Neural cell (in vitro differentiated cells): Measurements from ENCODE around the gene LDLRAD4. TPM values are rescaled to one million over a fixed set of nuclear protein-coding genes. Genes with fewer than 3 reads are reported as not detected.
A peak's percentile ranks its signal among the peaks of the same experiment; 100 is the strongest.

ENCODE experiments used
- H2AFZ ChIP-seq: fragments of 200-600, 300-800 bp; sonication (generic), shearing (Covaris generic); 2 replicates; pipeline ENCODE4 v1.6.0; 2014; ENCODE audit warnings: low read depth, mild to moderate bottlenecking, antibody characterized with exemption, low read length, moderate library complexity
- H3F3A ChIP-seq: fragments of 200-600 bp; shearing (Covaris generic); 2 replicates; pipeline ENCODE4 v1.6.1; 2016; ENCODE audit warnings: mild to moderate bottlenecking, moderate library complexity, mixed read lengths, antibody characterized with exemption, low read length; ENCODE audit not compliant: insufficient read depth, poor library complexity, severe bottlenecking
- H3K27ac ChIP-seq: fragments of 200-600, 300-800 bp; sonication (generic), shearing (Covaris generic); 2 replicates; pipeline ENCODE4 v1.5.1; 2014; ENCODE audit warnings: mild to moderate bottlenecking, low read length, moderate library complexity
- H3K27me3 ChIP-seq: fragments of 300-800, 200-600 bp; sonication (generic), shearing (Covaris generic); 2 replicates; pipeline ENCODE4 v1.6.0; 2014; ENCODE audit warnings: mild to moderate bottlenecking, low read depth, low read length, moderate library complexity; ENCODE audit not compliant: insufficient read depth
- H3K36me3 ChIP-seq: fragments of 300-800, 200-600 bp; sonication (generic), shearing (Covaris generic); 2 replicates; pipeline ENCODE4 v1.5.1; 2014; ENCODE audit warnings: mild to moderate bottlenecking, antibody characterized with exemption, low read length, moderate library complexity; ENCODE audit not compliant: insufficient read depth
- H3K4me2 ChIP-seq: fragments of 300-800, 200-600 bp; sonication (generic), shearing (Covaris generic); 2 replicates; pipeline ENCODE4 v1.6.0; 2014; ENCODE audit warnings: mild to moderate bottlenecking, low read length
- H3K4me3 ChIP-seq: fragments of 300-800, 200-600 bp; sonication (generic), shearing (Covaris generic); 2 replicates; pipeline ENCODE4 v1.5.1; 2014; ENCODE audit warnings: mild to moderate bottlenecking, low read length, moderate library complexity
- H3K79me2 ChIP-seq: fragments of 200-600 bp; shearing (Covaris generic); replicated peaks from 2 replicates; pipeline ENCODE4 v1.6.0; 2014; ENCODE audit warnings: mild to moderate bottlenecking, low read length, moderate library complexity; ENCODE audit not compliant: insufficient read depth
- H3K9ac ChIP-seq: fragments of 300-800, 200-600 bp; sonication (generic), shearing (Covaris generic); 2 replicates; pipeline ENCODE4 v1.6.1; 2016; ENCODE audit warnings: mild to moderate bottlenecking, low read length, mixed read lengths
- H3K9me2 ChIP-seq: fragments of 200-600 bp; shearing (Covaris generic); 2 replicates; pipeline ENCODE4 v1.6.1; 2016; ENCODE audit warnings: mild to moderate bottlenecking, low read length, mixed read lengths; ENCODE audit not compliant: insufficient read depth
- H3K9me3 ChIP-seq: fragments of 200-600, 300-800 bp; sonication (generic), shearing (Covaris generic); 2 replicates; pipeline ENCODE4 v1.6.1; 2016; ENCODE audit warnings: mild to moderate bottlenecking, mixed run types, low read length, moderate library complexity, mixed read lengths
- H4K20me1 ChIP-seq: fragments of 200-600 bp; shearing (Covaris generic); 2 replicates; pipeline ENCODE4 v1.6.1; 2016; ENCODE audit warnings: mild to moderate bottlenecking, mixed run types; ENCODE audit not compliant: insufficient read depth
- EP300 ChIP-seq: fragments of 450-650 bp; conservative IDR thresholded peaks from 2 replicates; pipeline ENCODE4 v1.6.1; 2014; ENCODE audit warnings: antibody characterized with exemption, mild to moderate bottlenecking, moderate library complexity; ENCODE audit not compliant: poor library complexity, severe bottlenecking
- EZH2 ChIP-seq: fragments of 200-600, 300-800 bp; shearing (Covaris generic), sonication (generic); IDR thresholded peaks from 2 replicates; pipeline ENCODE4 v1.6.1; 2014; ENCODE audit warnings: antibody characterized with exemption, low read length, borderline replicate concordance, mild to moderate bottlenecking; ENCODE audit not compliant: insufficient read depth, poor library complexity, severe bottlenecking
- MXI1 ChIP-seq: fragments of 450-650 bp; conservative IDR thresholded peaks from 2 replicates; pipeline ENCODE4 v1.6.1; 2014; ENCODE audit warnings: antibody characterized with exemption, mild to moderate bottlenecking; ENCODE audit not compliant: poor library complexity, severe bottlenecking
- POLR2AphosphoS5 ChIP-seq: IDR thresholded peaks from 2 replicates; pipeline ENCODE4 v1.6.1; 2012
- RAD21 ChIP-seq: fragments of 450-650 bp; conservative IDR thresholded peaks from 2 replicates; pipeline ENCODE4 v1.6.1; 2014; ENCODE audit warnings: antibody characterized with exemption, mild to moderate bottlenecking, moderate library complexity
- SMC3 ChIP-seq: fragments of 450-650 bp; conservative IDR thresholded peaks from 2 replicates; pipeline ENCODE4 v1.6.1; 2014; ENCODE audit warnings: antibody characterized with exemption, mild to moderate bottlenecking, moderate library complexity; ENCODE audit not compliant: poor library complexity
- TAF1 ChIP-seq: IDR thresholded peaks from 2 replicates; pipeline ENCODE4 v1.6.1; 2012; ENCODE audit warnings: low read depth
- polyA plus RNA-seq: library from polyadenylated mRNA; depleted of rRNA; stranded (reverse); fragments of >200 nt; gene quantifications from 2 replicates; pipeline ENCODE4 v1.2.3, GENCODE V29; 2014
- TF ChIP-seq, protein P1 (sequence below): fragments of 450-650 bp; IDR thresholded peaks from 2 replicates; pipeline ENCODE4 v1.5.1; 2014; ENCODE audit warnings: antibody characterized with exemption, mild to moderate bottlenecking, moderate library complexity; ENCODE audit not compliant: poor library complexity, severe bottlenecking
- TF ChIP-seq, protein P2 (sequence below): IDR thresholded peaks from 2 replicates; pipeline ENCODE4 v1.6.1; 2012; ENCODE audit warnings: borderline replicate concordance

Gene LDLRAD4
- polyA plus RNA-seq, 1 donor from 2014 or later, result 3.7 TPM

DNA sequence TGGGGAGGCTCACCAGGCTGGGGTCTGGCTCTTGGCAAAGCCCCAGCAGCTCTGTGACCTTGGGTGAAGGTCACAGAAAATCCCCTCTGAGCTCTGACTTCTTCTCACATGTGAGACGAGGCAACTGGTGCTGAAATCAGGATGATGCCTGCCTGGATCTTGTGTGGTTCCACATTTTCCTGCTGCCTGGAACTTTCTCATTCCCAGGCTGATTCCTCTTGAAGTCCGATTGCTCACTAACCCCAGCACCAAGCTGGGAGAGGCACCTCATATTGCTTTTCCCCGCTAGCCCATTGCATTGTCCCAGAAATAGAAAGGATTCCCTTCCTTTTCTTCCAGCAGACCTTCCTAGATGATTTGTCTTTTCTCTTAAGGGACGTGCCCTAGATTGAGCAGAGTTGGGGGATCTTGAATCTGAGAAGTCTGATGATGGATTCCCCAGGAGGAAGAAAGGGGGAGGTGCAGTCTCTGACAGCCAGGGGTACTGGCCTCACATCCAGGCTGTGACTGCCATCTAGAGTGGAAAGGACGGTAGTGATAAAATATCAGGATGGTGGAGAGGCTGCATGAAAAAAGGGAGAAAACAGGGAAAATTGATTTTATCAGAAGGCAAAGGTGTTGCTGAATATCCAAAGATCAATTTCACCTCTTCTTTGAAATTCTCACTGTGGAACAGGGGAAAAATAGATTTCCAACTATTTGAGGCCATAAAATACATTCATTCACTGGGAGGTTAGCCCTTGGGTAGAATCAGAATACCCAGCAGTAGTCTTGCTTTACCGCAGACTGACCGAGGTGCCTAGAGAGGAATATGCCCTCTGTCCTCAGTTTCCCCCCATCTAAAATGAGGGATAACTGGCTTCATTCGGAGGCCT, 411.5 kb downstream of the LDLRAD4 start:
- Histone ChIP-seq H3K4me2 (no peak overlapping the region), H3K27me3 (no peaks in the 10 kb centered on the region), H3K9me2 (no peaks in the 10 kb centered on the region), H3K27ac (no peak overlapping the region), H2AFZ (no peak overlapping the region), H3K9me3 (no peaks in the 10 kb centered on the region), H3K79me2 (no peaks in the 10 kb centered on the region), H4K20me1 (no peaks in the 10 kb centered on the region), H3K4me3 (no peak overlapping the region), H3K9ac (no peak overlapping the region), H3F3A (no peaks in the 10 kb centered on the region), H3K36me3 (no peaks in the 10 kb centered on the region)
- TF ChIP-seq, protein P1, sequence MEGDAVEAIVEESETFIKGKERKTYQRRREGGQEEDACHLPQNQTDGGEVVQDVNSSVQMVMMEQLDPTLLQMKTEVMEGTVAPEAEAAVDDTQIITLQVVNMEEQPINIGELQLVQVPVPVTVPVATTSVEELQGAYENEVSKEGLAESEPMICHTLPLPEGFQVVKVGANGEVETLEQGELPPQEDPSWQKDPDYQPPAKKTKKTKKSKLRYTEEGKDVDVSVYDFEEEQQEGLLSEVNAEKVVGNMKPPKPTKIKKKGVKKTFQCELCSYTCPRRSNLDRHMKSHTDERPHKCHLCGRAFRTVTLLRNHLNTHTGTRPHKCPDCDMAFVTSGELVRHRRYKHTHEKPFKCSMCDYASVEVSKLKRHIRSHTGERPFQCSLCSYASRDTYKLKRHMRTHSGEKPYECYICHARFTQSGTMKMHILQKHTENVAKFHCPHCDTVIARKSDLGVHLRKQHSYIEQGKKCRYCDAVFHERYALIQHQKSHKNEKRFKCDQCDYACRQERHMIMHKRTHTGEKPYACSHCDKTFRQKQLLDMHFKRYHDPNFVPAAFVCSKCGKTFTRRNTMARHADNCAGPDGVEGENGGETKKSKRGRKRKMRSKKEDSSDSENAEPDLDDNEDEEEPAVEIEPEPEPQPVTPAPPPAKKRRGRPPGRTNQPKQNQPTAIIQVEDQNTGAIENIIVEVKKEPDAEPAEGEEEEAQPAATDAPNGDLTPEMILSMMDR, result peak; percentile 98
- TF ChIP-seq POLR2AphosphoS5 (no peak), RAD21 (peak; percentile 99), TAF1 (no peak), EZH2 (no peak), SMC3 (peak; percentile 98), MXI1 (no peak), EP300 (peak; percentile 25)
- TF ChIP-seq, protein P2, sequence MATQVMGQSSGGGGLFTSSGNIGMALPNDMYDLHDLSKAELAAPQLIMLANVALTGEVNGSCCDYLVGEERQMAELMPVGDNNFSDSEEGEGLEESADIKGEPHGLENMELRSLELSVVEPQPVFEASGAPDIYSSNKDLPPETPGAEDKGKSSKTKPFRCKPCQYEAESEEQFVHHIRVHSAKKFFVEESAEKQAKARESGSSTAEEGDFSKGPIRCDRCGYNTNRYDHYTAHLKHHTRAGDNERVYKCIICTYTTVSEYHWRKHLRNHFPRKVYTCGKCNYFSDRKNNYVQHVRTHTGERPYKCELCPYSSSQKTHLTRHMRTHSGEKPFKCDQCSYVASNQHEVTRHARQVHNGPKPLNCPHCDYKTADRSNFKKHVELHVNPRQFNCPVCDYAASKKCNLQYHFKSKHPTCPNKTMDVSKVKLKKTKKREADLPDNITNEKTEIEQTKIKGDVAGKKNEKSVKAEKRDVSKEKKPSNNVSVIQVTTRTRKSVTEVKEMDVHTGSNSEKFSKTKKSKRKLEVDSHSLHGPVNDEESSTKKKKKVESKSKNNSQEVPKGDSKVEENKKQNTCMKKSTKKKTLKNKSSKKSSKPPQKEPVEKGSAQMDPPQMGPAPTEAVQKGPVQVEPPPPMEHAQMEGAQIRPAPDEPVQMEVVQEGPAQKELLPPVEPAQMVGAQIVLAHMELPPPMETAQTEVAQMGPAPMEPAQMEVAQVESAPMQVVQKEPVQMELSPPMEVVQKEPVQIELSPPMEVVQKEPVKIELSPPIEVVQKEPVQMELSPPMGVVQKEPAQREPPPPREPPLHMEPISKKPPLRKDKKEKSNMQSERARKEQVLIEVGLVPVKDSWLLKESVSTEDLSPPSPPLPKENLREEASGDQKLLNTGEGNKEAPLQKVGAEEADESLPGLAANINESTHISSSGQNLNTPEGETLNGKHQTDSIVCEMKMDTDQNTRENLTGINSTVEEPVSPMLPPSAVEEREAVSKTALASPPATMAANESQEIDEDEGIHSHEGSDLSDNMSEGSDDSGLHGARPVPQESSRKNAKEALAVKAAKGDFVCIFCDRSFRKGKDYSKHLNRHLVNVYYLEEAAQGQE, result peak; percentile 24

DNA sequence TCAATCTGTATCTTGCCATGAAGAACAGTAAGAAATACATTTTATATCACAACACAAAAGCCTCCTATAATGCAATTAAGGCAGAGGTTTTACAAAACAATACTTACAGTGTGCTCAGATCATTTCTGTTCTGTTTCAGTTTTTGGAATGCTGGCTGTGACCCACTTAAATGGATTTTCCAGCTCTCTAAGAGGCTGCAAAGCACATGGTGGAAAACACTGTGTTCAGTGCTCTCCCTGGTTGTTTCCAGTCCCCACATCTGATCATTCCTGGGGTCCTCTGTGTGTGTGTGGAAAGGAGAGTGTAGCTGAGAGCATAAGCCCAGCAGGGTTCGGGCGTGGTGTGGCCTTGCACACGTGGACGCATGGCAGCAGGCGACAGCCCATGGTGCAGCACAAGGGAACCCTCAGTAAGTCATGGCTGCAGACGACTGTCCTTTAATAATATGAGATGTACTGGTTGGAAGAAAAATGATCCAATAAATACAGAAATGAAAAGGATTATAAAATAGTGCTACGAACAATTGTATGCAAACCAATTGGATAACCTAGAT, 412.2 kb downstream of the LDLRAD4 start:
- Histone ChIP-seq H4K20me1 (no peaks in the 10 kb centered on the region), H3K36me3 (no peaks in the 10 kb centered on the region), H3K9ac (no peak overlapping the region), H3K4me3 (no peak overlapping the region), H3K27me3 (no peaks in the 10 kb centered on the region), H2AFZ (no peak overlapping the region), H3K27ac (no peak overlapping the region), H3K4me2 (no peak overlapping the region), H3K9me2 (no peaks in the 10 kb centered on the region), H3K9me3 (no peaks in the 10 kb centered on the region), H3F3A (no peaks in the 10 kb centered on the region), H3K79me2 (no peaks in the 10 kb centered on the region)
- TF ChIP-seq POLR2AphosphoS5 (no peak), RAD21 (no peak), EZH2 (no peak), EP300 (no peak), MXI1 (no peak), SMC3 (no peak), TAF1 (no peak)
- TF ChIP-seq, protein P1, result no peak
- TF ChIP-seq, protein P2, result no peak
